Hematopoietic multipotent progenitor cell treated with erythropoietin and hydrocortisone succinate and interleukin-3 and kit ligand, for 15 days (in vitro differentiated cells): ENCODE results near the gene KIF6.
"Not testable (repeated sequence)": the region's sequence is repeated elsewhere in the genome, so short reads cannot be mapped to it uniquely, and the experiment has no call there.

Experiments used
- DNase-seq: peaks from one replicate; pipeline ENCODE4 v3.0.0-alpha.2; 2015; ENCODE audit warnings: low spot score

The KIF6 gene

GRCh38 chr6:39496915-39497314, 228.3 kb downstream of the KIF6 start:
- no peak for DNase-seq

- DNase-seq: no peak
These were observed 228.8 kb downstream of the KIF6 start for GRCh38 chr6:39496456-39496855.

DNA sequence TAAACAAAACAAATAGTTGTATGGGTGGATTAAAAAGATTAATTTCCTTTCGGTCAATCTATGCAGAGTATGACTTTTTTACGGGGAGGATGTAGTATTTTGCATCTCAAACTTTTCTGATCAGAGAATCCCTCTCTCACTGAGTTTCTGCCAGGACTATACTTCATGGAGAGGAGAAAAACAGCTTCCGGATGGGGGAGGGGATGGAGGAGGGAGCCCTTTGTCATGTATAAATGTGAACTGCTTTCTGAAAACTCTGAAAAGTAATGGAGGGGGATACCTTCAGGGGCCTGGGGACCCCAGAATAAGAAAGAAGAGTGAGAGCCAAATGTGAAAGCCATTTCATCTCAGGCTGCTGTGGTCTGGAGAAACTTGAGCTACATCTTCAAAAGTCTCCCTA, 229.6 kb downstream of the KIF6 start:
- DNase-seq: no peak

GRCh38 chr6:39494998-39495397, 230.2 kb downstream of the KIF6 start:
- no peak for DNase-seq

DNA sequence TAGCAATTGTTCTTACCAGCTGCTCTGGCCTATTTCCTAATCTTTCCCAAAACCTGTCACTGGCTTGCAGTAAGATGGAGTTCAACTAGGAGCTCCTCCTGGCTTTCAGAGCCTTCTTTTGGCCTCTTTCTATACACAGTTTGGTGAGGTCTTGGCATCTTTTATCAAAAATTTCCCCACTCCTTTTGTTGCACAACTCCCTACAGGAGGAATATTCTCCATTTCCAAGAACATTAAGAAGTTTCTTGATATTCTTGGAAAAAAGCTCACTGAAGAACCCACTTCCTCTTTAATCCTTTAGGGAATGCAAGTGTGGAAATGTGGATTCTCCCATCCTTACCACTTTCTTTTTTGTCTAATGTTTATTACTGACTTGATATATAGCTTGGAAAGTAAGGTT, 231.4 kb downstream of the KIF6 start:
- no peak for DNase-seq

GRCh38 chr6:39493174-39493573, 232.0 kb downstream of the KIF6 start:
- DNase-seq: no peak

GRCh38 chr6:39490108-39490507, 235.1 kb downstream of the KIF6 start:
- no peak for DNase-seq

- no peak for DNase-seq
These were observed 236.8 kb downstream of the KIF6 start for GRCh38 chr6:39488255-39488879.

- DNase-seq: no peak
These were observed 240.9 kb downstream of the KIF6 start for GRCh38 chr6:39484276-39484675.

- DNase-seq: not testable (repeated sequence)
These were observed 245.4 kb downstream of the KIF6 start for GRCh38 chr6:39479819-39480218.

DNA sequence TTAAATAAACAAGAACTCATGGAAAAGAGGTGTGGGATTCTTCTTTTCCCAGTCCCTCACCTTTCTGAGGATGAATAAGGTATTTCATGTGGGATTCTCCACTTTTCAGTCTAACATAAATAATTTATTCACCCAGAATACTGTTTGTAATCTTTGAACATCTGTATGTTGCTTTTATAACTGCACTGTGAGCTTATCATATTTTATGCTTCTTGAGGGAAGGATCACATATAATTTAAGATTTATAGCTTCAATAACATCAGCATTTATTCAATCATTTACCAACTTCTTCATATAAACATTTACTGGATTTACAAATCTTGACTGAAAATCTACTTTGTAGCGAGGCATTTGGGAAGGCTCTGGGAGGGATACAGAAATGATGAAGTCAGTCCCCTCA, 248.5 kb downstream of the KIF6 start:
- DNase-seq: no peak

DNA sequence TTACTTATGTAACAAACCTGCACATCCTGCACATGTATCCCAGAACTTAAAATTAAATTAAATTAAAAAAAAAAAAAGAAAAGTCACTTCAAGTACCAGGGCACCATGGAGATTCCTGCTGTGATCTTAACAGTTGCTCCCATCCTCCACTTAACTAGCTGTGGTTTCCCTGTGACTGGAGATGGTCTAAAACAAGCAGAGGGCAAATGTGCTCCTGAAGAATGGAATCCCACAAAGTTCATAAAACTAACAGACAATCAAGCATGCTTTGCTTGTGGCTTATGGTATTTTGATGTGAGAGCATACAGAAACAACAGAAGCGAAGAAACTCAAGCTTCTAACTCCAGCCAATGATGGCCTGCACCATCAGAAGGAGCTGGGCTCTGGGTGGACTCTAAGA, 249.1 kb downstream of the KIF6 start:
- DNase-seq: no peak

DNA sequence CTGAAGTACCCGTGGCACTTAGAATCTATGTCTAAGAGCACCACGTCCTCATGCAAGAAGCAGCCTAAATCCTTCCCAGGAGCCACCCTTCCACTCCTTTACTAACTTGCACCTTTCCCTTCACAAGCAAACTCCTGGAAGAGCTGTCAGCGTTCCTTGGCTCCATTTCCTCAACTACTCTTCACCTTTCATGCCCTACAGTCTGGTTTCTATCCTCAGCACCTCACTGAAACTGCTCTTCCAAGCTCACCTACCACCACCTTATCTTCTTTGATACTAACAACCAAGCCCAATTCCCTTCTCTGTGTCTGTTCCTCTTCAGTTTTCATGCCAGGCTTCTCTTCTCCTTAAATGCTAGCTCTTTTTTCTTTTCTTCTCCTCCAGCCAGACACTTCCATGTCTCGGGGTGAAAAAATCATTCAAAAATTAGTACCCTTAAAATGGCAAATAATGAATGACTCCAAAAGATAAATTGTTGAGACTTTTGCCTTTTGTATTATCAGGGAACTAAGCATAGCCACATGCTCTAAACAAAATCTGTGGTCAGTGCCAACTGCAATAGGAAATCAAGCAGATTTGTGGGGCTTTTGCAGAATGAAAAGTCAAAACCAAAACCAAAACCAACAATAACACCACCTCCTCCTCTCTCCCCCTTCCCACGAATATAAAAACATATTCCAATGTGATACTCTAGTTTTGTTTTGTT, 253.1 kb downstream of the KIF6 start:
- no peak for DNase-seq

GRCh38 chr6:39470506-39470905, 254.7 kb downstream of the KIF6 start:
- DNase-seq: no peak

GRCh38 chr6:39468385-39468784, 256.8 kb downstream of the KIF6 start:
- no peak for DNase-seq

DNA sequence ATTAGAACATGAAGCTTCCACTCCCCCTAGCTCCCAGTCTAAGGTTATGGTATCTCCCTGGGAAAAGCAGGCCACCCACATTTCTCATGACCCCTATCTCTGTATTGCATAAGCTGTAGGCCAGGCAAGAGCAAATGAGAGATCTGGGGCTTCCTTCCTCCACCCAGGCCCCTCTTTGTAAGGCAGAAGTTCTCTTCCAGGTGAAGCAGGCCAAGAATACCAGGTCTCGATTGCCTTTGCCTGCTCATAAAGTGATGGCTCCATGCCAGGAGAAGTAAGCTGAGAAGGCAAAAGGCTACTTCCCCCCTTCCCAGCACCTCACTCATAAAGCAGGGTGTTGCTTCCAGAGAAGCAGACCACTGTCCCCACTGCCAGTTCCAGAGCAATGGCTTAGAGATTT, 258.6 kb downstream of the KIF6 start:
- DNase-seq: no peak

DNA sequence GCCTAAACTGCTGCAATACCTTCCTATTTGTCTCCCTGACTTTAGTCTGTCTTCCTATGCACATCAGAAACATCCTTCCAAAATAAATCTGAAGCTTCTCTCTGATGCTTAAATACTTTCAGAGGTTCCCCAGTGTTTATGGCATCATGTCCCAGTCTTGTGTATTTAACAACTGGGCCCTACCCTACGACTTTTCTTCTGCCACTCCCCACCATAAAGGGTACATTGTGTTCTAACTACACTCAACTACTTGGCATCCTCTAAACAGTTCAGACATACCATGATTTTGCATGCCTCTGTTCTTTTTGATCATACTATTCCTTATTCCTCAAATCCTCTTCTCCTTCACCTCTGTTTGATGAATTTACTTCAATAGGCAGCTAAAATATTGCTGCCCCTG, 259.7 kb downstream of the KIF6 start:
- no peak for DNase-seq

DNA sequence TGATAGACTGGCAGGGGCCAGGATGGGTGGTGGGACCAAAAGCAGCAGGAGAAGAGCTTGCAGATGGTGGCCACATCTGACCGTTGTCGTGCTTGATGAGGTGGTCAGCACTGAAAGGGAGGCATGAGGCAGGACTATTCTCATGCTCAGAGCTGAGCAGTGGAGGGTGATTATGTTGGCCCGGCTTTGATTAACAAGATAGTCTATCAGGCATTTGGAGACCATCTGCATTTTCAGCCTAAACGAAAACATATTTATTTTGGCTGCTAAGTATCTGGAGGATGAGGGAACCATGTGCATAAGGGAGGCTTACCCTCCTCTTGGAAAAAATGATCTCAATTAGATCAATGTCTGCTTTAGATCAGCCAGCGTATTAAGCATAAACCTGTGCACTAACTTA, 261.1 kb downstream of the KIF6 start:
- no peak for DNase-seq

DNA sequence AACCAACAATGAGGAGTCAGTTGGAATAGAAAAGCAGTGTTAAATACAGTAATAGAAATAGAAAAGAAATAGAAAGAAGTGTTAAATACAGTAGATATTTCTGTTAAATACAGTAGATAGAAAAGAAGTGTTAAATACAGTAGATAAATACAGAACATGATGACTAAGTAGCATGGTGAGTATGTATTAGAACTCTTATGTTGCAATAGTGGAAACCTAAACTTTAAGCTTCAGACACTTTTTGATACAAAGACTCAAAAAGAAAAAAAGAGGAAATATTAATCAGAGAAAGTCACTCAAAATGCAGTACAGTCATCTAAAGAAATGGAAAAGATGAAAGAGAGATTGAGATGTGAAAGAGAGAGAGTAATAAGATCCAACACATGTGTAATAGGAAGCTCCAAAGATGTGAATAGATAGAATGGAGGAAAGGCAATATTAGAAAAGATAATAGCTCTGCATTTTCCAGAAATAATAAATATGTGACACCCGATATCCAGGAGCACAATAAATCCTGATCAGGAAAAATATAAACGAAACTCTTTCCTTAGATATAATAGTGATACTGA, 271.2 kb downstream of the KIF6 start:
- DNase-seq: no peak

GRCh38 chr6:39453241-39453640, 272.0 kb downstream of the KIF6 start:
- no peak for DNase-seq

DNA sequence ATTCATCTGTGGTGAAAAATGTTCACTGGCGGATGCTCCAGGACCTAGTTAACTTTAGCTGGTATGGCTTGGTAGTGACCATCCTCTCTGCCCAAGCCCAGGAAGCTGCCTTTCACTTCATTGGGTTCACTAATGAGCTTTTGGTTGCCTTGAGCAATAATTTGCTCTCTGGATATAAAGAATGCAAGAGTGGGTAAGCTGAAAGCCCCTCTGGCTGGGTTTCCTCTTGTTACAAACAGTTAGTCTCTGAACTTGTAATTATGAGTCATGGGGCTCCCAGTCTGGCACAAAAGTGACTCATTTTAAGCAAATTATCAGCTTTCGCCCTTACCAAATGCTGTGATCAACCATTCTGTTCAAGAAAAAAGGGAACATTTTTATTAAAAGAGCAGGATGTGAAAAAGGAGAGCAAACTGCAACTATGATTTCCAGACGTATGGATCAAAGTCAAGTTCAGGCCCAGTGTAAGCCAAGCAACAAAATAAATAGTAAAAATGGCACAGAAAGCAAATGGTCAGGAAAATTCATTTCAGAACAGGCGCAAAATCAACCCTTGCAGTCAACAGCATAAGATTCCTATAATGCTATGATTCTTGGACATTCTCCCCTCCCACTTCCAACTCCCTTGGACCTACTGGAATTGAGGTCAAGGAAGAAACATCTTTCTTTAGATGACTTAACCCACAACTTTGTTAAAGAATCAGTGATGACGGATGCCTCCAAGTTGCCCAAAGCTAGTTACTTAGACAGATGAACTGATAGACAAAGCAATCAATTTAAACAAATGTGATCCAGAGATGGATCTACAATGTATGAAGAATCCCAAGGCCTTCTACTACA, 272.7 kb downstream of the KIF6 start:
- DNase-seq: no peak

- DNase-seq: no peak
These were observed 273.4 kb downstream of the KIF6 start for GRCh38 chr6:39451831-39452230.

- DNase-seq: no peak
These were observed 276.2 kb downstream of the KIF6 start for GRCh38 chr6:39449022-39449421.
